Astrocyte of the spinal cord (primary cell): ENCODE results near the gene CCDC157.

Source experiments
- DNase-seq: peaks from one replicate; pipeline ENCODE4 v3.0.0; 2011; ENCODE audit warnings: low read depth, low spot score
- H3K4me3 ChIP-seq: 2 replicates; pipeline ENCODE4 v1.5.1; 2011; ENCODE audit warnings: low read depth, mild to moderate bottlenecking, low read length, moderate library complexity
- in situ Hi-C: cut with HindIII; loops from 2 replicates; pipeline ENCODE4 v1.10.0; 2017; ENCODE audit warnings: low sequenced_read_pairs
- TF ChIP-seq, protein P1 (sequence below): IDR thresholded peaks from 2 replicates; pipeline ENCODE4 v1.5.1; 2012; ENCODE audit warnings: low read depth, mild to moderate bottlenecking, low read length, inconsistent platforms

The CCDC157 gene

DNA sequence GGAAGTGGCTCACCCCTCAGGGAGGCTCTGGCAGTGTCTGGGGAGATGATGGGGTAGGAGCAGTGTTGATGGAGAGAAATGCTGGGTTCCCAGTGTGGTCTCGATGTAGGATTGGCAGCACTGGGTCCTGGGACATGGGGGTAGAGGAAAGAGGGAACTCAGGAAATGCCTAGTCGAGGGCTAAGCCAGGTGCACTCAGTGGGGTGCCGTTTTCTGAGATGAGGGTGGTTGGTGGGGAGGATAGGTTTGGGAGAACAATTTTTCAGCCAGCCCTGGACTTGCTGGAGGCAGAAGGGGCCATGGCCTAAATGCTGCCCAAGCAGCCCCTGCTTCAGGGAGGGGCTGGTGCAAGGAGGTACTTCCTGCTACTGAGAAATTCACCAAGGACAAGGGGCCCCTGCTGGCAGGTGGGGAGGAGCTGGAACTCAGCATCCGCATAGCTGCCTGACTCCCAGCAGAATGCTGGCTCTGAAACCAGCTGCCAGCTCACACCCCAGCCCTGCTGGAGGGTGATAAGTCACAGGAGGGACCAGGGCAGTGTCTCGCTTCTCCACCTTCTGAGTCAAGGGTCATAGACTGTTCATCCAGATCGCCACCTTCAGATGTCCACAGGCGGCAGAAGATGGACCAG, 6.0 kb downstream of the CCDC157 start:
- in situ Hi-C loops = no loop called here
- no peak for DNase-seq
- TF ChIP-seq, protein P1, sequence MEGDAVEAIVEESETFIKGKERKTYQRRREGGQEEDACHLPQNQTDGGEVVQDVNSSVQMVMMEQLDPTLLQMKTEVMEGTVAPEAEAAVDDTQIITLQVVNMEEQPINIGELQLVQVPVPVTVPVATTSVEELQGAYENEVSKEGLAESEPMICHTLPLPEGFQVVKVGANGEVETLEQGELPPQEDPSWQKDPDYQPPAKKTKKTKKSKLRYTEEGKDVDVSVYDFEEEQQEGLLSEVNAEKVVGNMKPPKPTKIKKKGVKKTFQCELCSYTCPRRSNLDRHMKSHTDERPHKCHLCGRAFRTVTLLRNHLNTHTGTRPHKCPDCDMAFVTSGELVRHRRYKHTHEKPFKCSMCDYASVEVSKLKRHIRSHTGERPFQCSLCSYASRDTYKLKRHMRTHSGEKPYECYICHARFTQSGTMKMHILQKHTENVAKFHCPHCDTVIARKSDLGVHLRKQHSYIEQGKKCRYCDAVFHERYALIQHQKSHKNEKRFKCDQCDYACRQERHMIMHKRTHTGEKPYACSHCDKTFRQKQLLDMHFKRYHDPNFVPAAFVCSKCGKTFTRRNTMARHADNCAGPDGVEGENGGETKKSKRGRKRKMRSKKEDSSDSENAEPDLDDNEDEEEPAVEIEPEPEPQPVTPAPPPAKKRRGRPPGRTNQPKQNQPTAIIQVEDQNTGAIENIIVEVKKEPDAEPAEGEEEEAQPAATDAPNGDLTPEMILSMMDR = no peak
- no peak overlapping the region for H3K4me3 ChIP-seq

DNA sequence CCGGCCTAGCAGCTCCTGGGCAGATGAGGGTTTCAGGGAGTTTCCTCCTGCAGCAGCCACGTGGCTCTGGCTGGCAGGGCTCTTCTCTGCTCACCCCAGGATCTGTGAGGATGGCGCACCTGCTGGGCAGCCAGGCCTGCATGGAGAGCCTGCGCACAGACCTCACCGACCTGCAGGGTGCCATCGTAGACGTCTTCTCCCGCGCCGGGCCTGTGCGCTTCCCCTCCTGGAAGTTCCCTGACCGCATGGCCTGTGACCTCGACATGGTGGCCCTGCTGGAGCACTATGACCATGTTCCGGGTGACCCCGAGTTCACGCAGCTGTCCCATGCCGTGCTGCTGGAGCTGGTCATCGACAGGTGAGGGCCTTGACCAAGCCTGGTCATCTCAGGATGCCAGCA, 9.1 kb downstream of the CCDC157 start:
- no peak for DNase-seq
- TF ChIP-seq, protein P1 = no peak
- H3K4me3 ChIP-seq = no peak overlapping the region
- in situ Hi-C loops = no loop called here

DNA sequence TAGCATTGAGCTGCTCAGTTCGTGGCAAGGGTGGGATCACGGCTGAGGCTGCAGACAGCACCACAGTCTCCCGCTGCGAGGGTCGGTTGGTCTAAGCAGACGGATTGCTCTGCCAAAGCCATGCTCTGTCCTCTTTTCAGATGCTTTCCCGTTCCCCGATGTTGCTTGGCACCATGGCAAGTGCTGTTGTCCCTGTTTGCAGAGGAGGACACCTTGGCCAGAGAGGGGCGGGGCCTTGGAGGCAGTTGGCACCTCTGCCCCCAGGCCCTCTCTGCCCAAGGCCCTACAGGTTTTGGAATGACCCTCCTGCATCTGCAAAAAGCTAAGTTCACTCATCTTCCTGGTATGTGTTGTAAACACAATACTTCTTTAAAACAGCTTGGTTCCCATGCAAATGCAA, 11.6 kb downstream of the CCDC157 start:
- DNase-seq = no peak
- in situ Hi-C loops = no loop called here
- H3K4me3 ChIP-seq = no peak overlapping the region
- TF ChIP-seq, protein P1 = no peak

DNA sequence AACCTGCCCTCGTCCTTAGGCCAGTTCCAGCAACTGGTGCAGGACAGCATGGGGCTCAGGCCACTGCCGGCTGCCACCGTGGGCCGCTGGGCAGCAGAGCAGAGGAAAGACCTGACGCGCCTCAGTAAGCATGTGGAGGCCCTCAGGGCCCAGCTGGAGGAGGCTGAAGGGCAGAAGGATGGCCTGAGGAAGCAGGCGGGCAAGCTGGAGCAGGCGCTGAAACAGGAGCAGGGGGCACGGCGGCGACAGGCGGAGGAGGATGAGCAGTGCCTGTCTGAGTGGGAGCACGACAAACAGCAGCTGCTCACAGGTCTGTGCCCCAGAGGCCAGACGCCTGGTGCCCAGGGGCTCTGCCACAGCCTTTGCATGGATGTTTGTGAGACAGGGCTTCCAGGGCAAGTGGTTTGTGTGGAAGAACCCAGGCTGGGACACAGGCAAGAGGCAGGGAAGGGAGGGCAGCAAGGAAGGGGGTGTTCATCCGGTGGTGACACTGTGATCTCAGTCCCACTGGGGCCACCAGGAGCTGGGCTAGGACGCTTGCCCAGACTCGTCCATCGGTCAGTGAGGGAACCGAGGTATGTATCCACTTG, 13.9 kb downstream of the CCDC157 start:
- in situ Hi-C loops = no loop called here
- no peak overlapping the region for H3K4me3 ChIP-seq
- TF ChIP-seq, protein P1 = no peak
- no peak for DNase-seq

DNA sequence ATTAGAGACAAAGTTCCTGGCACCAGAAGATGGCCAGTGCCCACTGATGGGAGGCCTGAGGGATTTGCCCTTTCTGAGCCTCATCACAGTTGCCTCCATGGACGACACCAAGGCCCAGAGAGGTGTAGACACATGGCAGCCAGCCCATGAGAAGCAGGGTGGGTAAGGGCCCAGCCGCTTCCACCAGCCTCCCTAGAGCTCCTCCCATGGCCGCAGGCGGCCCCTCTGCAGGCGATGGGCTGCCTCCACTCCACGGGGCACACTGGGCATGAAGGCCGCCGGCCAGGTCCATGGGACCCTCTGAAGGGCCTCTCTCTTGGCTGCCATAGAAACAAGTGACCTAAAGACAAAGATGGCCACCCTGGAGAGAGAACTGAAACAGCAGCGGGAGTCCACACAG, 14.5 kb downstream of the CCDC157 start:
- H3K4me3 ChIP-seq = no peak overlapping the region
- TF ChIP-seq, protein P1 = no peak
- DNase-seq = no peak
- in situ Hi-C loops = no loop called here

DNA sequence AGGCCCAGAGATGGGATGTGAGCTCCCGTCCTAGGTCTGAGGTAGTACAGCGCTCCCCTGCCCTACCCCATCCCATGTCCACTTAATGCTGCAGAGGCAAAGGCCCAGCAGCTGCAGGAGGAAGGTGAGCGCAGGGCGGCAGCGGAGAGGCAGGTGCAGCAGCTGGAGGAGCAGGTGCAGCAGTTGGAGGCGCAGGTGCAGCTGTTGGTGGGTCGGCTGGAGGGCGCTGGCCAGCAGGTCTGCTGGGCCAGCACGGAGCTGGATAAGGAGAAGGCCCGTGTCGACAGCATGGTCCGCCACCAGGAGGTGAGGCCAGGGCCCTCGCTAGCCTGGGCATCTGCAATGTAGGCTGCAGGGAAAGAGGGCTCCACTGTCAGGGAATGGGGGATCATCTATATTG, 15.2 kb downstream of the CCDC157 start:
- in situ Hi-C loops = no loop called here
- no peak overlapping the region for H3K4me3 ChIP-seq
- TF ChIP-seq, protein P1 = no peak
- no peak for DNase-seq
